T-helper 2 cell (primary cell): ENCODE measurements around the gene PRKCZ.

ENCODE experiments used
- DNase-seq, 5 experiments: peaks; one replicate each; pipeline versions ENCODE4 v3.0.0 to v3.0.0-alpha.2; 2012 to 2022

Gene PRKCZ

GRCh38 chr1:2181752-2182151 lies 131.5 kb downstream of the PRKCZ start:
- no peak for DNase-seq

GRCh38 chr1:2182376-2182775 lies 132.2 kb downstream of the PRKCZ start:
- no peak for DNase-seq

GRCh38 chr1:2183937-2184334 lies 133.7 kb downstream of the PRKCZ start:
- no peak for DNase-seq

GRCh38 chr1:2184531-2184930 lies 134.3 kb downstream of the PRKCZ start:
- DNase-seq = no peak

GRCh38 chr1:2184934-2185333 lies 134.7 kb downstream of the PRKCZ start:
- no peak for DNase-seq

- DNase-seq = no peak
Measured at GRCh38 chr1:2185880-2186855, 136.0 kb downstream of the PRKCZ start.

- DNase-seq = no peak
Measured at GRCh38 chr1:2186901-2187300, 136.7 kb downstream of the PRKCZ start.

- DNase-seq = no peak
Measured at GRCh38 chr1:2187619-2188018, 137.4 kb downstream of the PRKCZ start.

- no peak for DNase-seq
Measured at GRCh38 chr1:2188336-2188735, 138.1 kb downstream of the PRKCZ start.

GRCh38 chr1:2189459-2190425 lies 139.5 kb downstream of the PRKCZ start:
- peak; percentile 75 to 92 (median 84) for DNase-seq

GRCh38 chr1:2190491-2190976 lies 140.3 kb downstream of the PRKCZ start:
- no peak for DNase-seq

- no peak for DNase-seq
Measured at GRCh38 chr1:2192031-2192995, 142.1 kb downstream of the PRKCZ start.

GRCh38 chr1:2193514-2194281 lies 143.5 kb downstream of the PRKCZ start:
- no peak for DNase-seq

- DNase-seq = peak in 3 of 5 experiments; percentile 55 to 67 (median 55)
Measured at GRCh38 chr1:2194319-2194897, 144.2 kb downstream of the PRKCZ start, which contains the start of gene FAAP20. Gene FAAP20, minus strand, starts transcription at chr1:2194772. Its CDS starts 23 bp downstream, at chr1:2194749.

- peak; percentile 73 to 92 (median 87) for DNase-seq
Measured at GRCh38 chr1:2194898-2195673, 144.9 kb downstream of the PRKCZ start.

GRCh38 chr1:2195785-2196184 lies 145.6 kb downstream of the PRKCZ start:
- DNase-seq = no peak

- DNase-seq = no peak
Measured at GRCh38 chr1:2196901-2197638, 146.9 kb downstream of the PRKCZ start.

GRCh38 chr1:2197707-2198165 lies 147.5 kb downstream of the PRKCZ start:
- DNase-seq = no peak

- DNase-seq = no peak
Measured at GRCh38 chr1:2198571-2198970, 148.4 kb downstream of the PRKCZ start.
